IMR-90 (cell line): Measurements from ENCODE around the gene CLTCL1. TPM values are rescaled to one million over a fixed set of nuclear protein-coding genes. Genes with fewer than 3 reads are reported as not detected.

Experiments
- ATAC-seq: fragments of 200-7000 bp; cut with Tn5 transposase; 2 replicates; pipeline ENCODE4 v1.9.1; 2020; ENCODE audit warnings: low read depth, mild to moderate bottlenecking, moderate library complexity
- BruUV-seq: library from RNA; stranded (reverse); fragments of 400-500 nt; replicated peaks from 2 replicates; lab custom pipeline; 2021; lab: Mats Ljungman, UMichigan
- CTCF ChIA-PET: fragments of 300-600 bp; formaldehyde crosslinking; extraction: SDS; loops from one replicate; lab custom pipeline; 2021; ENCODE audit warnings: antibody characterized with exemption; lab: Yijun Ruan, JAX
- POLR2A ChIA-PET: fragments of 300-600 bp; sonication (Branson Sonifier 250); formaldehyde crosslinking; loops from one replicate; lab custom pipeline; 2022; ENCODE audit warnings: antibody characterized with exemption; ENCODE audit not compliant: unreplicated experiment; lab: Charles Lee
- DNase-seq: peaks from one replicate; pipeline ENCODE4 v3.0.0; 2013
- H2AFZ ChIP-seq: replicated peaks from 2 replicates; pipeline ENCODE3; 2013; ENCODE audit warnings: low read length, mild to moderate bottlenecking; ENCODE audit not compliant: poor library complexity
- H2AK5ac ChIP-seq: 2 replicates; pipeline ENCODE4 v1.6.1; 2013; ENCODE audit warnings: low read depth, low read length, inconsistent platforms
- H2AK9ac ChIP-seq: replicated peaks from 2 replicates; pipeline ENCODE3; 2013; ENCODE audit warnings: mild to moderate bottlenecking, low read depth, low read length, moderate library complexity; ENCODE audit not compliant: poor library complexity
- H2BK120ac ChIP-seq: 2 replicates; pipeline ENCODE4 v1.6.1; 2013; ENCODE audit warnings: low read depth, low read length, inconsistent platforms
- H2BK15ac ChIP-seq: 3 replicates; pipeline ENCODE4 v1.6.1; 2013; ENCODE audit warnings: low read depth, low read length, inconsistent platforms
- H2BK20ac ChIP-seq: 2 replicates; pipeline ENCODE4 v1.6.1; 2013; ENCODE audit warnings: low read depth, mild to moderate bottlenecking, inconsistent platforms, low read length, moderate library complexity
- H2BK5ac ChIP-seq: 2 replicates; pipeline ENCODE4 v1.6.1; 2013; ENCODE audit warnings: mild to moderate bottlenecking, low read depth, low read length, inconsistent platforms; ENCODE audit not compliant: poor library complexity, severe bottlenecking
- H3K14ac ChIP-seq: replicated peaks from 2 replicates; pipeline ENCODE4 v1.6.1; 2013; ENCODE audit warnings: low read depth, low read length, inconsistent platforms
- H3K18ac ChIP-seq: 2 replicates; pipeline ENCODE4 v1.6.1; 2013; ENCODE audit warnings: low read depth, low read length, control low read depth
- H3K23ac ChIP-seq: 2 replicates; pipeline ENCODE4 v1.6.1; 2013; ENCODE audit warnings: low read depth, low read length, inconsistent platforms
- H3K27ac ChIP-seq: 2 replicates; pipeline ENCODE4 v1.5.1; 2013; ENCODE audit warnings: mild to moderate bottlenecking, control low read depth, low read length; ENCODE audit not compliant: insufficient read depth
- H3K27me3 ChIP-seq: 2 replicates; pipeline ENCODE4 v1.6.1; 2013; ENCODE audit warnings: low read length; ENCODE audit not compliant: control insufficient read depth, insufficient read depth
- H3K36me3 ChIP-seq: 2 replicates; pipeline ENCODE4 v1.6.1; 2013; ENCODE audit warnings: low read length, mixed read lengths; ENCODE audit not compliant: control insufficient read depth, insufficient read depth
- H3K4ac ChIP-seq: 2 replicates; pipeline ENCODE4 v1.6.1; 2013; ENCODE audit warnings: low read depth, low read length, inconsistent platforms
- H3K4me1 ChIP-seq: 2 replicates; pipeline ENCODE4 v1.6.1; 2013; ENCODE audit warnings: low read length, mixed read lengths; ENCODE audit not compliant: control insufficient read depth, insufficient read depth
- H3K4me2 ChIP-seq: 2 replicates; pipeline ENCODE4 v1.6.1; 2013; ENCODE audit warnings: low read depth, mild to moderate bottlenecking, control low read depth, low read length, moderate library complexity
- H3K4me3 ChIP-seq: 2 replicates; pipeline ENCODE4 v1.5.1; 2013; ENCODE audit warnings: low read depth, mild to moderate bottlenecking, control low read depth, low read length, moderate library complexity; ENCODE audit not compliant: insufficient read depth
- H3K56ac ChIP-seq: 2 replicates; pipeline ENCODE4 v1.6.1; 2013; ENCODE audit warnings: low read length, inconsistent platforms; ENCODE audit not compliant: insufficient read depth; ENCODE audit errors: extremely low read depth
- H3K79me1 ChIP-seq, 2 experiments: 2 replicates each; pipeline ENCODE4 v1.6.1; 2013; ENCODE audit warnings: low read length in 2 of 2, inconsistent platforms in 1 of 2, low read depth in 1 of 2
- H3K9ac ChIP-seq: 2 replicates; pipeline ENCODE4 v1.6.1; 2013; ENCODE audit warnings: low read depth, low read length, control low read depth
- H3K9me1 ChIP-seq: 2 replicates; pipeline ENCODE4 v1.6.1; 2013; ENCODE audit warnings: low read length, inconsistent platforms; ENCODE audit not compliant: insufficient read depth
- H3K9me3 ChIP-seq: 2 replicates; pipeline ENCODE4 v1.6.1; 2013; ENCODE audit warnings: low read length; ENCODE audit not compliant: control insufficient read depth, insufficient read depth
- H4K20me1 ChIP-seq: 2 replicates; pipeline ENCODE4 v1.6.1; 2013; ENCODE audit warnings: low read length, inconsistent platforms; ENCODE audit not compliant: insufficient read depth
- H4K5ac ChIP-seq: 2 replicates; pipeline ENCODE4 v1.6.1; 2013; ENCODE audit warnings: mild to moderate bottlenecking, low read depth, low read length, control low read depth
- H4K8ac ChIP-seq, 2 experiments: 2 replicates each; pipeline ENCODE4 v1.6.1; 2013; ENCODE audit warnings: low read depth in 2 of 2, low read length in 2 of 2, control low read depth in 1 of 2, inconsistent platforms in 1 of 2
- H4K91ac ChIP-seq: 2 replicates; pipeline ENCODE4 v1.6.1; 2013; ENCODE audit warnings: low read depth, low read length, inconsistent platforms; ENCODE audit not compliant: insufficient read depth
- BHLHE40 ChIP-seq: fragments of 150-350 bp; IDR thresholded peaks from 2 replicates; pipeline ENCODE4 v1.6.1; 2016; ENCODE audit warnings: mild to moderate bottlenecking, low read depth, low read length
- MAZ ChIP-seq: IDR thresholded peaks from 2 replicates; pipeline ENCODE4 v1.6.1; 2012; ENCODE audit warnings: low read depth, mild to moderate bottlenecking, low read length, improper control_type of control experiment, moderate library complexity, borderline replicate concordance
- POLR2A ChIP-seq: IDR thresholded peaks from 2 replicates; pipeline ENCODE4 v1.6.1; 2012; ENCODE audit warnings: mild to moderate bottlenecking, low read depth, low read length
- RCOR1 ChIP-seq: IDR thresholded peaks from 2 replicates; pipeline ENCODE4 v1.6.1; 2012; ENCODE audit warnings: mild to moderate bottlenecking, low read length, improper control_type of control experiment; ENCODE audit not compliant: insufficient replicate concordance
- SMC3 ChIP-seq: fragments of 150-350 bp; IDR thresholded peaks from 2 replicates; pipeline ENCODE4 v1.6.1; 2016; ENCODE audit warnings: low read depth, mild to moderate bottlenecking, antibody characterized with exemption, low read length, moderate library complexity
- USF2 ChIP-seq: fragments of 150-350 bp; IDR thresholded peaks from 2 replicates; pipeline ENCODE4 v1.6.1; 2017; ENCODE audit warnings: mild to moderate bottlenecking, antibody characterized with exemption, low read length, low read depth
- WGBS, 2 experiments: methylation state at CpG; one replicate each; pipeline versions ENCODE4 v1.1.5 to v1.1.7; 2013; ENCODE audit warnings: missing lambda C conversion rate in 2 of 2; ENCODE audit not compliant: insufficient read length in 1 of 2; ENCODE audit errors: extremely low coverage in 2 of 2; 5-methylcytosine and 5-hydroxymethylcytosine counted together
- dilution Hi-C: fragments of 300-500 bp; cut with HindIII; formaldehyde crosslinking; loops from one replicate; pipeline ENCODE4 v1.14.3; 2018; ENCODE audit warnings: low sequenced_read_pairs; ENCODE audit not compliant: unreplicated experiment
- in situ Hi-C: fragments of 300-500 bp; cut with MboI; formaldehyde crosslinking; loops from 3 replicates; pipeline ENCODE4 v1.14.3; 2019; ENCODE audit warnings: low sequenced_read_pairs, inconsistent platforms, mixed read lengths
- intact Hi-C: fragments of 100-400 bp; cut with micrococcal nuclease; formaldehyde crosslinking; loops from 2 replicates; pipeline ENCODE4 v1.10.0; 2022
- polyA plus RNA-seq, 3 experiments: library from polyadenylated mRNA; depleted of rRNA; stranded (reverse); fragments of >200 nt; gene quantifications; 2 replicates each; pipeline ENCODE4 v1.2.3, GENCODE V29; 2012; ENCODE audit warnings: low replicate concordance in 1 of 3
- total RNA-seq: library from RNA; depleted of rRNA; stranded (reverse); fragments of >200 nt; gene quantifications from 2 replicates; pipeline ENCODE4 v1.2.3, GENCODE V29; 2012
- TF ChIP-seq, protein P1 (sequence below): conservative IDR thresholded peaks from 2 replicates; pipeline ENCODE4 v1.5.1; 2012; ENCODE audit warnings: mild to moderate bottlenecking, low read depth, low read length, improper control_type of control experiment
- TF ChIP-seq, protein P2 (sequence below): fragments of 150-350 bp; IDR thresholded peaks from 2 replicates; pipeline ENCODE4 v1.6.1; 2016; ENCODE audit warnings: low read depth, mild to moderate bottlenecking, low read length, moderate library complexity, borderline replicate concordance

CLTCL1 gene
- total and polyA plus RNA-seq, 2 of the 4 experiments (the other 2 are of a cell fraction): 6.2 to 8.1 TPM

DNA sequence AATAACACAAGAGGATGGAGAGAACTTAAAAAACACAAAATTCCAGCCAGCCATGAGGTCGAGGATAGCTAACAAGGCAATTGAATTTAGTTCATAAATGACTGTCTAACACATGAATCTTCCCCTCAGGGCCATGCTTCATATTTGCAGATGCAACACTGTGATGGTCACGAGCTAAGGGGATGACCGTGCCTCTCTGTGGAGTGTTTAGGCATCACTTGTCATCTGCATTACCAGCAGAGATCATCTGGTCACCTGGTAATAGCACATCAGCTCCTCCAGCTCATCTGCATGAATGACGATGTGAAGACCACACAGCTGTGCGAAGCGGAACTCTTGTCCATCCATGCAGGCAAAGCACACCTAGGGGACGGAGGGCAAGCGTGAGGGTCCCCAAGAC, 92.0 kb downstream of the CLTCL1 start:
- peaks cover 11% of the 10 kb centered on the region; the same call in 1 of the 2 replicates for H3K9me1 ChIP-seq
- H3K23ac ChIP-seq: no peak overlapping the region
- BruUV-seq: no TSS peak
- ChIA-PET CTCF (no interaction called here), POLR2A (no interaction called here)
- H3K9ac ChIP-seq: no peak overlapping the region
- H3K4me1 ChIP-seq: no peaks in the 10 kb centered on the region
- no peak overlapping the region for H3K18ac ChIP-seq
- no peaks in the 10 kb centered on the region for H3K79me1 ChIP-seq
- 90% methylated on average over 4 of the region's 8 CpGs; no CpG with 5 or more reads in 1 of the 2 experiments for WGBS, 2 experiments
- no peak overlapping the region for H4K5ac ChIP-seq
- no peak overlapping the region for H2AFZ ChIP-seq
- H3K27me3 ChIP-seq: no peaks in the 10 kb centered on the region
- H2AK9ac ChIP-seq: no peak overlapping the region
- no peak overlapping the region for H2BK20ac ChIP-seq
- in situ Hi-C loops (no loop called here), dilution Hi-C loops (no loop called here), intact Hi-C loops (no loop called here)
- H4K91ac ChIP-seq: no peak overlapping the region
- H2BK5ac ChIP-seq: no peak overlapping the region
- H3K4me2 ChIP-seq: no peak overlapping the region
- no peak overlapping the region for H3K56ac ChIP-seq
- no peaks in the 10 kb centered on the region for H3K9me3 ChIP-seq
- TF ChIP-seq, protein P1, sequence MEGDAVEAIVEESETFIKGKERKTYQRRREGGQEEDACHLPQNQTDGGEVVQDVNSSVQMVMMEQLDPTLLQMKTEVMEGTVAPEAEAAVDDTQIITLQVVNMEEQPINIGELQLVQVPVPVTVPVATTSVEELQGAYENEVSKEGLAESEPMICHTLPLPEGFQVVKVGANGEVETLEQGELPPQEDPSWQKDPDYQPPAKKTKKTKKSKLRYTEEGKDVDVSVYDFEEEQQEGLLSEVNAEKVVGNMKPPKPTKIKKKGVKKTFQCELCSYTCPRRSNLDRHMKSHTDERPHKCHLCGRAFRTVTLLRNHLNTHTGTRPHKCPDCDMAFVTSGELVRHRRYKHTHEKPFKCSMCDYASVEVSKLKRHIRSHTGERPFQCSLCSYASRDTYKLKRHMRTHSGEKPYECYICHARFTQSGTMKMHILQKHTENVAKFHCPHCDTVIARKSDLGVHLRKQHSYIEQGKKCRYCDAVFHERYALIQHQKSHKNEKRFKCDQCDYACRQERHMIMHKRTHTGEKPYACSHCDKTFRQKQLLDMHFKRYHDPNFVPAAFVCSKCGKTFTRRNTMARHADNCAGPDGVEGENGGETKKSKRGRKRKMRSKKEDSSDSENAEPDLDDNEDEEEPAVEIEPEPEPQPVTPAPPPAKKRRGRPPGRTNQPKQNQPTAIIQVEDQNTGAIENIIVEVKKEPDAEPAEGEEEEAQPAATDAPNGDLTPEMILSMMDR: no peak
- no peak for TF ChIP-seq RCOR1
- TF ChIP-seq, protein P2, sequence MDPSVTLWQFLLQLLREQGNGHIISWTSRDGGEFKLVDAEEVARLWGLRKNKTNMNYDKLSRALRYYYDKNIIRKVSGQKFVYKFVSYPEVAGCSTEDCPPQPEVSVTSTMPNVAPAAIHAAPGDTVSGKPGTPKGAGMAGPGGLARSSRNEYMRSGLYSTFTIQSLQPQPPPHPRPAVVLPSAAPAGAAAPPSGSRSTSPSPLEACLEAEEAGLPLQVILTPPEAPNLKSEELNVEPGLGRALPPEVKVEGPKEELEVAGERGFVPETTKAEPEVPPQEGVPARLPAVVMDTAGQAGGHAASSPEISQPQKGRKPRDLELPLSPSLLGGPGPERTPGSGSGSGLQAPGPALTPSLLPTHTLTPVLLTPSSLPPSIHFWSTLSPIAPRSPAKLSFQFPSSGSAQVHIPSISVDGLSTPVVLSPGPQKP: no peak
- TF ChIP-seq BHLHE40: no peak
- TF ChIP-seq USF2: no peak
- no peak for TF ChIP-seq POLR2A
- TF ChIP-seq SMC3: no peak
- no peak for TF ChIP-seq MAZ
- no peak overlapping the region for H2BK120ac ChIP-seq
- no peak overlapping the region for H4K8ac ChIP-seq
- H4K20me1 ChIP-seq: no peaks in the 10 kb centered on the region
- H2BK15ac ChIP-seq: no peak overlapping the region
- H2AK5ac ChIP-seq: no peak overlapping the region
- no peak overlapping the region for H3K4me3 ChIP-seq
- no peak for ATAC-seq
- H3K36me3 ChIP-seq: peaks cover 14% of the 10 kb centered on the region; the same call in 1 of the 2 replicates
- no peak overlapping the region for H3K14ac ChIP-seq
- H3K27ac ChIP-seq: no peak overlapping the region
- H3K4ac ChIP-seq: no peak overlapping the region
- no peak for DNase-seq
